Right cardiac atrium (tissue), 5 donors: ENCODE data around the gene DNM1. TPM values are rescaled to one million over a fixed set of nuclear protein-coding genes. Genes with fewer than 3 reads are reported as not detected.
A peak's percentile ranks its signal among the peaks of the same experiment; 100 is the strongest.
"Not testable (repeated sequence)": the region's sequence is repeated elsewhere in the genome, so short reads cannot be mapped to it uniquely, and the experiment has no call there.

Source experiments
- ATAC-seq, 2 donors: fragments of 200-7000 bp; cut with Tn5 transposase; one replicate each; pipeline versions ENCODE4 v1.8.0 to v1.9.1; 2020; ENCODE audit warnings: moderate library complexity in 2 of 2, mild to moderate bottlenecking in 1 of 2
- DNase-seq, 3 donors: peaks; one replicate each; pipeline ENCODE4 v3.0.0-alpha.2; 2020
- H3K27ac ChIP-seq: one replicate; pipeline ENCODE4 v1.5.1; 2013; ENCODE audit warnings: mild to moderate bottlenecking, low read length, control low read depth, moderate library complexity
- H3K27me3 ChIP-seq: one replicate; pipeline ENCODE4 v1.6.1; 2013; ENCODE audit not compliant: control insufficient read depth, insufficient read depth
- H3K4me1 ChIP-seq: one replicate; pipeline ENCODE4 v1.6.1; 2013; ENCODE audit warnings: low read length; ENCODE audit not compliant: control insufficient read depth, insufficient read depth
- H3K4me3 ChIP-seq: one replicate; pipeline ENCODE4 v1.5.1; 2013; ENCODE audit warnings: low read length, control low read depth
- H3K9me3 ChIP-seq: one replicate; pipeline ENCODE4 v1.6.1; 2013; ENCODE audit warnings: low read length; ENCODE audit not compliant: control insufficient read depth
- whole genome bisulfite sequencing: extraction: QIAGEN DNeasy Blood & Tissue Kit; methylation state at CpG from one replicate; pipeline ENCODE4 v1.1.7; 2013; 5-methylcytosine and 5-hydroxymethylcytosine counted together
- intact Hi-C, 4 donors: fragments of 100-400 bp; cut with DNase I; formaldehyde crosslinking; loops; one replicate each; pipeline versions ENCODE4 v1.11.0 to v1.14.0; 2022 to 2023
- polyA plus RNA-seq: library from polyadenylated mRNA; stranded (reverse); fragments of 200-250 nt; gene quantifications from one replicate; pipeline ENCODE4 v1.2.3, GENCODE V29; 2013
- total RNA-seq, 4 donors: library from RNA; stranded (reverse); fragmentation: NEBNext Ultra II Directional; extraction: Animal tissue kit (Norgen Biotek cat#: 25700); gene quantifications; one replicate each; pipeline ENCODE4 v1.2.1, GENCODE V29; 2021
- donor health status: healthy with polysubstance abuse.
- donor health status: DM: no; HTN: yes; CAD: no.
- donor health status: DM: no; HTN: no; CAD: no.
- donor health status: DM: no; HTN: yes; CAD: no; lungs with severe emphysema.
- donor health status: DM: yes; HTN: yes; CAD: no.

The DNM1 gene
- total and polyA plus RNA-seq, 5 donors: 4.4 to 7.4 (median 6.0) TPM

DNA sequence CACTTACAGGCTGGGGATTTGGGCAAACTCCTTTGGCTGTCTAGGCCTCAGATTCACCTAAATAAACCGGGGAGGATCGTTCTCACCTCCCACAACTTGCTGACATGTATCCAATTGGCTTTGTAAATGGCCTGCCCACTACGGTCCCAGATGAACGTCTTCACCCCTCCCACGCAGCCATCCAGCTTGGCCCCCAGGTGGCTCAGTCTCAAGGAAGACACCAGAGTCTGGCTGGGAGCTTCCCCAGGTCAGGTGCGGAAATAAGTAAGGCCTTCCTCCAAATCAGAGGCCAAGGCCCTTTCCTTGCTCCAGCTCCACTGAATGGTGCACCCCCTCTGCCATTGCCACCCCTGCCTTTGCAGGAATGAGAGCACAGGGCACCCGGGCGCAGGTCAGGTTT lies 23.2 kb upstream of the DNM1 start:
- Histone ChIP-seq H3K4me1 (no peaks in the 10 kb centered on the region), H3K4me3 (no peak overlapping the region), H3K27me3 (no peaks in the 10 kb centered on the region), H3K9me3 (no peaks in the 10 kb centered on the region), H3K27ac (no peak overlapping the region)
- intact Hi-C loops: no loop called here
- WGBS: 96% methylated on average over 8 of the region's 8 CpGs
- ATAC-seq: no peak
- peak in 1 of 3 donors; percentile 14 for DNase-seq

GRCh38 chr9:128180447-128180846 lies 22.7 kb upstream of the DNM1 start:
- ATAC-seq: no peak
- H3K9me3 ChIP-seq: no peaks in the 10 kb centered on the region
- 95% methylated on average over 8 of the region's 8 CpGs for WGBS
- no peak overlapping the region for H3K4me3 ChIP-seq
- H3K4me1 ChIP-seq: no peaks in the 10 kb centered on the region
- intact Hi-C loops: no loop called here
- no peak for DNase-seq
- no peaks in the 10 kb centered on the region for H3K27me3 ChIP-seq
- H3K27ac ChIP-seq: no peak overlapping the region

DNA sequence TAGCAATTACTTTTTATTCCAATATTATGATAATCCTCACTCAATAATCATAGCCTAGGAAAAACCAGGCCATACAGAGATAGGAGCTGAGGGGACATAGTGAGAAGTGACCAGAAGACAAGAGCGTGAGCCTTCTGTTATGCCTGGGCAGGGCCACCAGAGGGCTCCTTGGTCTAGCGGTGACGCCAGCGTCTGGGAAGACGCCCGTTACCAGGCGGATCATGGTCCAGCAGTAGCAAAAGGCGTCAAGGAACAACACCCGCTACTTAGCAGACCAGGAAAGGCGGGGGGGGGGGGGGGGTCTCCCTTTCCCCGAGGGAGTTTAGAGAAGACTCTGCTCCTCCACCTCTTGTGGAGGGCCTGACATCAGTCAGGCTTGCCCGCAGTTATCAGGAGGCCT lies 21.7 kb upstream of the DNM1 start:
- H3K4me1 ChIP-seq, H3K9me3 ChIP-seq, H3K27me3 ChIP-seq, ATAC-seq, intact Hi-C loops, H3K27ac ChIP-seq, H3K4me3 ChIP-seq: not testable (repeated sequence)
- peak; percentile 67 to 87 (median 84) for DNase-seq
- 26% methylated on average over 12 of the region's 12 CpGs for WGBS

DNA sequence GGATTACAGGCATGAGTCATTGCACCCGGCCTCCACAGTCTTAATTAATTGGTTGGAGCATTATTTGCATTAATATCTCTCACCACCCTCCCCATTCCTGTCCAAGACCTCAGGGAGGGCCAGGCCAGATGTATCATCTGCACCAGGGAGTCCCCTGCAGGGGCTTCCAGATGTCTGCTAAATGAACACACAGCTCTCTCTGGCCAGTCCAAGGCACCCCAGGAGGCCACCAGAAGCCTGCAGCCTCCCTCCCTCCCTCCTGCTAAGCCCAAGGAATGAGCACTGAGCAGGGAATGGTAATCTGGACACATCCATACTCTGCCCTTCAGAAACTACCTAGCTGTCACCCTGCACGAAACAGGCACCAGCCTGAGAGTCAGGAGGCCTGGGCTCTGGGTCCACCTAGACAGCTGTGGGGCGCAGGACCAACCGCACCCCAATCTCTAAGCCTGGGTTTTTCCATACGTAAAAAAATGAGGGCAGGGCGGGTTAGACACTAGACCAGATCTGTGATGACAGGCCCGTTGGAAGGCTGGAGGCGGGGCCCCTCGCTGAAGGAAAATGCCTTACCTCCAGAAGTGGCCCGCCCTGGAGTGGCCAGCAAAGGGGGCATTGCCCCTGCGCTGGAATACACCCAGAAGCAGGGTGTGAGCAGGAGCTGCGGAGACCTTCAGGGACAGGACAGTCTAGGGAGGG lies 20.1 kb upstream of the DNM1 start:
- 92% methylated on average over 12 of the region's 12 CpGs for WGBS

DNA sequence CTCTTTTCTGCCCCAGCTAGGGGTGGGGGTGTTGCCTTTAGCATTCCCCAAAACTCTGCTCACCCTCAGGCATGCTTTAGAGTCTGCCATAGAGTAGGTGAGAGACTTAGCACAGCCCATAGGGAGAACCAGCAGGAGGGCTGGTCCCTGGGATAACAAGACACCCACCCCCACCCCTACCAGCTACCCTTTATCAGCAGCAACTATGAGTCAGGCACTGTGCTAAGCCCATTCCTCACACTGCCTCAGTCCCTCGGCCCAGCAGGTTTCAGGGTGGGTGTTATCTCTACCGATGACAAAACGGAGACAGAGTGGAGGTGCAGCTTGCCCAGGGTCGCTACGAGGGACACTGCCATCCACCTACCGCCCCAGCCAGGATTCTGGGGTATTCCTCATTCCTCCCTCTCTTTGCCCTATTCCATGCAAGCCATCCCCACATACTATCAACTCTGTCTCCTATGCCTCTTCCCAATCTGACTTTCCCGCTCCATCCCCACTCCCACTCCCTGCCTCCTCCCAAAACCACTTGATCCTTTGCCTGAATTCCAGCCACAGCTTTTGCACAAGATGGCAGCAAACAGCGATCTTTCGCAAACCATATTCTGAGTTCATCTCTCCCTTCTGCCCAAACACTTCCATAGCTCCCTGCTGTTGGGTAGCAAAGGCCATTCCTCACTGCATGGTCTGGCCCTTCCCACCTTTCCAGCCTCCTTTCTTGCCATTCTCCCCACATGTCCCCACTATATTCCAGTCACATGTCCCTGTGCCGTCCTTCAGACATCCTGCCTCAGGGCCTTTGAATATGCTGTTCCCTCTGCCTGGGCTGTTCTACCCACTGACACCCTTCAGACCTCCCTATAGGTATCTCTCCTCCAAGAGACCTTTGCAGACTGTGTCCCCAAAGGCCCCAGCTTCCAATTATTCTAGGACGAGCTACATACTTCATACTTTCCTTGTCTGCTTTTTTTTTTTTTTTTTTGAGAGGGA lies 16.9 kb upstream of the DNM1 start:
- no peak for ATAC-seq
- H3K4me3 ChIP-seq: no peak overlapping the region
- intact Hi-C loops: no loop called here
- WGBS: 89% methylated on average over 11 of the region's 11 CpGs
- H3K27me3 ChIP-seq: no peaks in the 10 kb centered on the region
- DNase-seq: peak in 1 of 3 donors; percentile 16
- no peaks in the 10 kb centered on the region for H3K9me3 ChIP-seq
- peaks cover 2% of the 10 kb centered on the region for H3K4me1 ChIP-seq
- no peak overlapping the region for H3K27ac ChIP-seq

More for the DNA sequence above, 20.1 kb upstream of the DNM1 start:
- H3K4me3 ChIP-seq: no peak overlapping the region
- H3K4me1 ChIP-seq: no peaks in the 10 kb centered on the region
- no peaks in the 10 kb centered on the region for H3K27me3 ChIP-seq
- H3K27ac ChIP-seq: no peak overlapping the region
- DNase-seq (peak in 1 of 3 donors; percentile 32), ATAC-seq (peak in 1 of 2 donors; percentile 18)
- H3K9me3 ChIP-seq: no peaks in the 10 kb centered on the region
- intact Hi-C loops: no loop called here

DNA sequence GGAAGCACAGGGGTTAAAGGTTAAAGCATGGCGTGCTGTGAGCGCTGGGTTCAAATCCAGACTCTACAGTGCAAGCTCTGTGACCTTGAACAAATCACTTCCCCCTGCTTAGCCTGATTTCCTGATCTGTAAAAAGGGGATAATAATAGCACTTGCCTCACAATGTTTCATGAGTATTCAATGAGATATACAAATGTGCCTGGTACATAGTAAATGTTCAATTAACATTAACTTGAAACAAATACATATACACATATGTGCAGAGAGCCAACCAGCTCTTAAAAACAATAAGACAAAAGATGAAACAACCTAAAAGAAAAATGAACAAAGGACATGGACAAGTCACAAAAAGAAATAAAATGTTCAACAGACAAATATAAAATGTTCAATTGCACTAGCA lies 15.8 kb upstream of the DNM1 start:
- ATAC-seq (no peak), DNase-seq (peak in 1 of 3 donors; percentile 2)
- Histone ChIP-seq H3K4me1 (peaks cover 2% of the 10 kb centered on the region), H3K4me3 (no peak overlapping the region), H3K27me3 (no peaks in the 10 kb centered on the region), H3K27ac (no peak overlapping the region), H3K9me3 (no peaks in the 10 kb centered on the region)
- over 99% methylated on average over 2 of the region's 2 CpGs for WGBS
- intact Hi-C loops: no loop called here

GRCh38 chr9:128188209-128188608 lies 15.0 kb upstream of the DNM1 start:
- H3K4me1 ChIP-seq: peaks cover 2% of the 10 kb centered on the region
- no peaks in the 10 kb centered on the region for H3K27me3 ChIP-seq
- DNase-seq: no peak
- no peak overlapping the region for H3K27ac ChIP-seq
- intact Hi-C loops: no loop called here
- no peaks in the 10 kb centered on the region for H3K9me3 ChIP-seq
- no peak overlapping the region for H3K4me3 ChIP-seq
- no peak for ATAC-seq
- 69% methylated on average over 1 of the region's 1 CpG for WGBS

DNA sequence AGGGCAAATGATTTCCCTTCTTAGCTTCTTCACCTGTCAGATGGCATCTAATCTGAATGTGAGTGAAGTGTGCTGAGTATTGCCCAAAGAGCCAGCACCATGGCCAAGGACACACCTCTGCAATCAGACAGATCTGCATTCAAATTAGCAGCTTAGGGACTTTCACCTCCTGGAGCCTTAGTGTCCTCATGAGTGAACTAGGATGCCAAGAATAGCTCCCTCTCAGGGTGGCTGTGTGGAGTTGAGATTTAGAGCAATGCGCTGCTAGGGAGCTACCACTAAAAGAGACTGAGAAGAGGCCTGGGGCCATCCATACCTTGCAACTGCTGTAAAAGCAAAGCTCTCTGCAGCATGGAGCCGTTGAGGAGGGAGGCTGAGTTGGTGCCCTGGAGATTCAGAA lies 13.2 kb upstream of the DNM1 start:
- ATAC-seq: no peak
- H3K27me3 ChIP-seq: no peaks in the 10 kb centered on the region
- peaks cover 2% of the 10 kb centered on the region for H3K4me1 ChIP-seq
- 81% methylated on average over 2 of the region's 2 CpGs for WGBS
- intact Hi-C loops: no loop called here
- H3K9me3 ChIP-seq: no peaks in the 10 kb centered on the region
- peak in 1 of 3 donors; percentile 5 for DNase-seq
- no peak overlapping the region for H3K4me3 ChIP-seq
- H3K27ac ChIP-seq: no peak overlapping the region

- Histone ChIP-seq H3K27ac (peak overlapping the region; percentile 93), H3K27me3 (no peaks in the 10 kb centered on the region), H3K4me1 (peaks cover 2% of the 10 kb centered on the region), H3K9me3 (no peaks in the 10 kb centered on the region), H3K4me3 (peak overlapping the region; percentile 98)
- ATAC-seq (peak in 1 of 2 donors; percentile 37), DNase-seq (peak; percentile 44 to 67 (median 49))
- WGBS: 19% methylated on average over 32 of the region's 32 CpGs
- intact Hi-C loops: no loop called here
Measured at GRCh38 chr9:128190516-128191405, 12.4 kb upstream of the DNM1 start.

DNA sequence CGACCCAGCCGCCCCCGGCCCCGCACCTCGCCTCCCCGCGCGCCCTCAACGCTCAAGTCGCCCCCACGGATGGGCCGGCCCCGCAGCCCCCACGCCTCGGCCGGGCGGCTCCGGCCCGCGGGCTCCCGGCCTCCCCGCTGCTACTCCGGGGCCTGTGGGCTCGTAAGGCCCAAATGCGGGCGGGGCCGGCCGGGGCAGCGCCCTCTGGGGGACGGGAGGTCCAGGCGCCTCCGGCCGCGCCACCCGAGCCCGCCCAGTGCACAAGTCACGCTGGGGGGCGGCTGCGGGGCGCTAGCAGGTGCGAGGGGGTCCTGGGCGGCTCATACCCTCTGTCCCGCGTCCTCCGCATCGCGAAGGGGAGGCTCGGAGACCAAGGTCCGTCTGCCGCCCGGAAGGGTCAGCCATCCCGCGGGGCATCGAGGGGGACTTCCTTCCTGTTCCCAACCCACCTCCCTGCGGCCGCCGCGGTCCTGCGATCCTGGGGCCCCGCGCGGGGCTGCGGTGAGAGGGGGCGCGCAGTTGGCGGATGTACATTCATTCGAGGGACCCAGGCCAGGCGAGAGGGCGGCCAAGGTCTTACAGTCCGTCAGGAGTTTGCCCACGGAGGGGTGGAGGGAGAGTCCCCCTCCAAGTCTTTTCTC lies 11.7 kb upstream of the DNM1 start, which contains the start of gene CIZ1:
Gene CIZ1 (minus strand): TSS at position 167 of the 641 bp plus-strand sequence. CDS start 715 bp downstream, outside the sequence.
- Histone ChIP-seq H3K27ac (peak within 1 kb of the TSS; percentile 93), H3K27me3 (no peaks in the 10 kb centered on the region), H3K4me3 (peak within 1 kb of the TSS; percentile 98), H3K4me1 (peaks cover 2% of the 10 kb centered on the region), H3K9me3 (no peaks in the 10 kb centered on the region)
- peak; percentile 79 to 91 (median 91) for DNase-seq
- under 1% methylated on average over 71 of the region's 71 CpGs for WGBS
- ATAC-seq: peak; percentile 93 to 95
- intact Hi-C loops: no loop called here
